ENCODE measurements around the gene PRX. TPM values are rescaled to one million over a fixed set of nuclear protein-coding genes. Genes with fewer than 3 reads are reported as not detected.

Gene PRX
- total and polyA plus RNA-seq, 9 of the 15 experiments (the other 6 are each of a cell fraction or from before 2014, with no cell fraction given), result 0.65 to 3.5 (median 1.7) TPM; not detected in 2

DNA sequence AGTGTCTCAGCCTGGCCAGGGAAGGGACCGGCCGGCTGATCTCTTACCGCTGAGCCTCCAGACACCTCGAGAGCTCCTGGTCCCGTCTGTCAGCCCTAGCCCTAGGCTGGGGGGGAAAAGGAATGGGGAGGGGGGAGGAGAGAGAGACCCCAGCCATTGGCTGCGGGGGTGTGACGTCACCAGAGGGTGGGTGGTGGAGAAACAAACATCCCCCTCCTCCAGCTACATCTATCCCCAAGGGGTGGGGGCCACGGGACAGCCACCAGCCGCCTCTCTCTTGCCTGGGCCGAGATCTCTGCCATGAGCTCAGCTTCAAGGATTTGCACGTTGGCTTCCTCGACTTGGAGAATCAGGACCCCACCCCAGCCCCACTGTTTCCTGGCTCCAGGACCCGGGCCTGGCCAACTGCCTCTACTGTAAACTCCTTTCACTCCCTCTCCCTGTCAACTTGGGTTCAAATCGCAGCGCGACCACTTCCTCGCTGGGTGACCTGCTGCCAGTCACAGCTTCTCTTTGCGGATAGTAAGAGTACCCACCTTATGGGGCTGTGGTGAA is at the start of gene PRX (continued):
- TF ChIP-seq, protein P1, sequence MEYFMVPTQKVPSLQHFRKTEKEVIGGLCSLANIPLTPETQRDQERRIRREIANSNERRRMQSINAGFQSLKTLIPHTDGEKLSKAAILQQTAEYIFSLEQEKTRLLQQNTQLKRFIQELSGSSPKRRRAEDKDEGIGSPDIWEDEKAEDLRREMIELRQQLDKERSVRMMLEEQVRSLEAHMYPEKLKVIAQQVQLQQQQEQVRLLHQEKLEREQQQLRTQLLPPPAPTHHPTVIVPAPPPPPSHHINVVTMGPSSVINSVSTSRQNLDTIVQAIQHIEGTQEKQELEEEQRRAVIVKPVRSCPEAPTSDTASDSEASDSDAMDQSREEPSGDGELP (CRISPR knock-in tag; IDR thresholded peaks at IDR 0.05; ENCODE audit: borderline replicate concordance), result no peak
- no peak for TF ChIP-seq EHMT2 (IDR thresholded peaks at IDR 0.05)
- TF ChIP-seq, protein P2, sequence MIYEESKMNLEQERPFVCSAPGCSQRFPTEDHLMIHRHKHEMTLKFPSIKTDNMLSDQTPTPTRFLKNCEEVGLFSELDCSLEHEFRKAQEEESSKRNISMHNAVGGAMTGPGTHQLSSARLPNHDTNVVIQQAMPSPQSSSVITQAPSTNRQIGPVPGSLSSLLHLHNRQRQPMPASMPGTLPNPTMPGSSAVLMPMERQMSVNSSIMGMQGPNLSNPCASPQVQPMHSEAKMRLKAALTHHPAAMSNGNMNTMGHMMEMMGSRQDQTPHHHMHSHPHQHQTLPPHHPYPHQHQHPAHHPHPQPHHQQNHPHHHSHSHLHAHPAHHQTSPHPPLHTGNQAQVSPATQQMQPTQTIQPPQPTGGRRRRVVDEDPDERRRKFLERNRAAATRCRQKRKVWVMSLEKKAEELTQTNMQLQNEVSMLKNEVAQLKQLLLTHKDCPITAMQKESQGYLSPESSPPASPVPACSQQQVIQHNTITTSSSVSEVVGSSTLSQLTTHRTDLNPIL (CRISPR knock-in tag; IDR thresholded peaks at IDR 0.05), result no peak
- peak; percentile 58; the same call in 1 of the 2 replicates for TF ChIP-seq CREM (IDR thresholded peaks at IDR 0.05; ENCODE audit: low read depth)
- TF ChIP-seq ESRRB (CRISPR knock-in tag; IDR thresholded peaks at IDR 0.05; ENCODE audit: borderline replicate concordance), result no peak
- TF ChIP-seq HNRNPUL1 (IDR thresholded peaks at IDR 0.05; ENCODE audit: low read length), result no peak
- TF ChIP-seq SMAD4 (CRISPR knock-in tag; conservative IDR thresholded peaks at IDR 0.05), result no peak
- TF ChIP-seq BHLHE40 (IDR thresholded peaks at IDR 0.05; ENCODE audit: low read length), result no peak

DNA sequence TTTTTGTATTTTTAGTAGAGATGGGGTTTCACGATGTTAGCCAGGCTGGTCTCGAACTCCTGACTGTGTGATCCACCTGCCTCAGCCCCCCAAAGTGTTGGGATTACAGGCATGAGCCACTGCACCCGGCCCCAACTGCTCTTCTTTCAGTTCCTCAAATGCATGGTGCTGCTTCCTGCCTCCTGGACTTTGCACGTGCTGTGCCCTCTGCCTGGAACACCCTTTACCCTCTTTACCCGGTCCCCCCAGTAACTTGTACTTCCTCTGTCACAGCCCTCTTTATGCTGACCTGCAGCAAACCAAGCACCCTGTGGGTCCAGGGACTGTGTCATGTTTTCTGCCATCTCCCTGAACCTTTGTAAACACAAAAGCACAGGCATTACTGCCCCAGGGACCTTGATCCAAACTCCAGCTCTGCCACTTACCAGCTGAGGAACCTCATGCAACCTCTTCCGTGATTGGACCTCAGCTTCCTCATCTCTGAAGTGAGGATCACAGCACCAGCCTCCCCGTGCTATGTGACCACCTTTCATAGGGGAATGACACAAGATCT is 48.6 kb upstream of the PRX start:
- Histone ChIP-seq H3K9me1 (ENCODE audit: control insufficient read depth, insufficient read depth, low read length) (peaks cover 4% of the 10 kb centered on the region), H3K9ac (ENCODE audit: insufficient read depth in 1 of 2, low read depth in 2 of 2, low read length in 2 of 2) (peak overlapping the region in 1 of 2 experiments; percentile 61; a peak in 1 of 4 replicates), H3K27me3 (ENCODE audit: control insufficient read depth in 2 of 2, insufficient read depth in 2 of 2, low read length in 2 of 2) (no peaks in the 10 kb centered on the region), H3K9me3 (replicated peaks; ENCODE audit: control insufficient read depth, insufficient read depth, low read depth, low read length) (no peaks in the 10 kb centered on the region), H4K20me1 (replicated peaks; ENCODE audit: control insufficient read depth, insufficient read depth, low read length) (peaks cover 7% of the 10 kb centered on the region), H3K4me1 (replicated peaks in 1 of 2; ENCODE audit: control insufficient read depth in 2 of 2, insufficient read depth in 2 of 2, low read length in 2 of 2) (peaks cover 17 to 44% of the 10 kb centered on the region in 2 experiments; a peak in 4 of 5 replicates), H2AFZ (ENCODE audit: low read depth, low read length) (no peak overlapping the region), H3K36me3 (ENCODE audit: control insufficient read depth, insufficient read depth, low read length) (peaks cover 42% of the 10 kb centered on the region), H3K4me2 (ENCODE audit: insufficient read depth, low read length) (peak overlapping the region; percentile 33), H3K4me3 (no peak overlapping the region), H3K79me2 (ENCODE audit: control insufficient read depth, insufficient read depth, low read length) (peaks cover 76% of the 10 kb centered on the region), H3K27ac (ENCODE audit: extremely low read depth, low read depth, low read length) (peak overlapping the region; percentile 12; the same call in 1 of the 3 replicates)
- no TSS peak for BruUV-seq (replicated peaks)
- ATAC-seq (no peak), DNase-seq (ENCODE audit: extremely low read depth in 1 of 4, low spot score in 3 of 4) (no peak), FAIRE-seq (no peak)
- CTCF ChIA-PET (ENCODE audit: low intra/inter-chr PET ratio), result no interaction called here
- POLR2A ChIA-PET, result no interaction called here
- intact Hi-C loops (cut with micrococcal nuclease) (no loop called here), in situ Hi-C loops (cut with MboI) (no loop called here)
- TF ChIP-seq, protein P3, sequence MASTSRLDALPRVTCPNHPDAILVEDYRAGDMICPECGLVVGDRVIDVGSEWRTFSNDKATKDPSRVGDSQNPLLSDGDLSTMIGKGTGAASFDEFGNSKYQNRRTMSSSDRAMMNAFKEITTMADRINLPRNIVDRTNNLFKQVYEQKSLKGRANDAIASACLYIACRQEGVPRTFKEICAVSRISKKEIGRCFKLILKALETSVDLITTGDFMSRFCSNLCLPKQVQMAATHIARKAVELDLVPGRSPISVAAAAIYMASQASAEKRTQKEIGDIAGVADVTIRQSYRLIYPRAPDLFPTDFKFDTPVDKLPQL (IDR thresholded peaks at IDR 0.05; ENCODE audit: extremely low read depth, insufficient read length), result no peak
- TF ChIP-seq BCOR (IDR thresholded peaks at IDR 0.05) (no peak), RFX1 (IDR thresholded peaks at IDR 0.05) (no peak)
- 74% methylated on average over 7 of the region's 7 CpGs for WGBS (ENCODE audit: insufficient coverage, low coverage, missing lambda C conversion rate)
